GM18520 (cell line): ENCODE results near the gene ABCA7.
"Not testable (repeated sequence)": the region's sequence is repeated elsewhere in the genome, so short reads cannot be mapped to it uniquely, and the experiment has no call there.

Source experiments
- ATAC-seq: cut with Tn5 transposase; IDR thresholded peaks from one replicate; pipeline ENCODE4 v1.9.1; 2021; ENCODE audit not compliant: unreplicated experiment

Gene ABCA7

DNA sequence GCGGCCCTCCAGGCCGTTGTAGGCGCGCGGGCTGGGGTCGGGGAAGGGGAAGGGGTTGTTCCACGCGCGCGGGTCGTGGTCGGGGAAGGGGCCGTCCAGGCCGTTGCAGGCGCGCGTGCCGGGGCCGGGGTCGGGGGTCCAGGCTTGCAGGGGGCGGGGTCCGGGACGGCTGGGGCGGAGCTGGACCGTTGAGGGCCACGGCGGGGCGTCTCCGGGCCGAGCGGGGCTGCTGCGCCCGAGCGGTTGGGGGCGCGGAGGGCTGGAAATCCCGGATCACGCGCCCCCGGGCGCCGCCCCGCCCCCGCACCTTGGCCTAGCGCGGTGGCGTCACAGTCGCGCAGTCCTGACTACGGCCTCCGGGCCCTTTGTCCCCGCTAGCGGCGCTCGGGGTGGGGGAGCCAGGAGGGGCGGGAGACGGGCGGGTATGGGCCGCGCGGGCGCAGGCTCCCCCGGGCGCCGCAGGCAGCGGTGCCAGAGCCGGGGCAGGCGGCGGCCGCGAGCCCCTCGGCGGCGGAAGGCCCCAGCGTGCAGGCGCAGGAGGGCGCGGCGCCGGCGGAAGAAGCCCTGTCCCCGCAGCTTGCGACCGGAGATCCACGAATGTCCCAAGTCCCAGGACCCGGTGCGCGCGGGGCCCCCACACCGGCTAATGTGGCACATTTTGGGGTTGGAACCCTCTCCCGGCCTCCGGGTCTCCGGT, 64.6 kb downstream of the ABCA7 start:
- ATAC-seq = peak; percentile 17

DNA sequence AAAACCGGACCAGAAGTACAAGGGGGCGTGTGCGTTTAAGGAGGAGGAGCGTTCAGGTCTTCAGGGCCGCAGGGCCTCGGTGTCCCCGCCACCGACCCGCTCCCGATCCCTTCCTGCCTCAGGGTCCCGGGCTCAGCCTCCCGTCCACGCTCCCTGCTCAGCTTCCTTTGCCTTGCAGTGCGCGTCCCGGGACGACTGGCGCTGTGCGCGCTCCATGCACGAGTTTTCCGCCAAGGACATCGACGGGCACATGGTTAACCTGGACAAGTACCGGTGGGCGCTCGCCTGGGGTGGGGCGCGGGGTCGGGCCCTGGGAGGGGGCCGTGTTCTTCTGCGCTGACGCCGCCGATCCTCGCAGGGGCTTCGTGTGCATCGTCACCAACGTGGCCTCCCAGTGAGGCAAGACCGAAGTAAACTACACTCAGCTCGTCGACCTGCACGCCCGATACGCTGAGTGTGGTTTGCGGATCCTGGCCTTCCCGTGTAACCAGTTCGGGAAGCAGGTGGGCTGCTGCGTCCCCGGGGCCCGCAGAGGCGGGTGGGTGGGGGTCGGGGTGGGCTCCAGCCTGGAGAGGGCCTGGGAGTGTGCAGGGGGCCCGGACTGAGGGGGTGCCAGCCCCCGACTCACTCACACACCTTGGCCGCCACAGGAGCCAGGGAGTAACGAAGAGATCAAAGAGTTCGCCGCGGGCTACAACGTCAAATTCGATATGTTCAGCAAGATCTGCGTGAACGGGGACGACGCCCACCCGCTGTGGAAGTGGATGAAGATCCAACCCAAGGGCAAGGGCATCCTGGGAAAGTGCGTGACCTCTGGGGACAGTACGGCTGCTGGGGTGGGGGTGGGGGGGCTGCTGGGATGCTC, 65.3 kb downstream of the ABCA7 start:
- ATAC-seq = no peak

DNA sequence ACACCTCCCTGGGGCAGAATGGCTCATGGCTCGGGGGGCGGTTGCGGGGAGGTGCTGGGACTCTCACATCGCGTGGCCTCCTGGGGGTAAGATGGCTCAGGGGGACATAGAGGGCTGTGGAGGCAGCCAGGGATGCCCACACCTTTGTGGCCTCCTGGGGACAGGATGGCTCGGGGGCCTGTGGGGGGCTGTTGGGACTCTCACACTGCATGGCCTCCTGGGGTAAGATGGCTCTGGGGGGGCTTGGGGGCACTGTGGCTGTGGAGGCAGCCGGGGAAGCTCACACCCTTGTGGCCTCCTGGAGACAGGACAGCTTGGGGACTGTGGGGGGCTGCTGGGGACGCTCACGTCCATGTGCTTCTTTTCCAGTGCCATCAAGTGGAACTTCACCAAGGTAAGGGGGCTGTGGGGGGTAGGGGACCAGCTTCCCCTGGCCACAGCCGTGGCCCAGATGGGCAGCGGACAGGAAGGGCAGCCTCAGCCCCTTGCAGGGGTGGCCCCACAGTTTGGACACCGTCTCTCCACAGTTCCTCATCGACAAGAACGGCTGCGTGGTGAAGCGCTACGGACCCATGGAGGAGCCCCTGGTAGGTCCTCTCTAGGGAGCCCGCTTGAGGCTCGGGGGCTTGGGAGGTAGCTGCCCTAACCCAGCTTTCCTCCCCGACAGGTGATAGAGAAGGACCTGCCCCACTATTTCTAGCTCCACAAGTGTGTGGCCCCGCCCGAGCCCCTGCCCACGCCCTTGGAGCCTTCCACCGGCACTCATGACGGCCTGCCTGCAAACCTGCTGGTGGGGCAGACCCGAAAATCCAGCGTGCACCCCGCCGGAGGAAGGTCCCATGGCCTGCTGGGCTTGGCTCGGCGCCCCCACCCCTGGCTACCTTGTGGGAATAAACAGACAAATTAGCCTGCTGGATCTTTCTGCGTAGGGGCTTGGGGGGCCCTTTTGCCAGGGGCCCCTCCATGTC, 66.2 kb downstream of the ABCA7 start:
- ATAC-seq = no peak

DNA sequence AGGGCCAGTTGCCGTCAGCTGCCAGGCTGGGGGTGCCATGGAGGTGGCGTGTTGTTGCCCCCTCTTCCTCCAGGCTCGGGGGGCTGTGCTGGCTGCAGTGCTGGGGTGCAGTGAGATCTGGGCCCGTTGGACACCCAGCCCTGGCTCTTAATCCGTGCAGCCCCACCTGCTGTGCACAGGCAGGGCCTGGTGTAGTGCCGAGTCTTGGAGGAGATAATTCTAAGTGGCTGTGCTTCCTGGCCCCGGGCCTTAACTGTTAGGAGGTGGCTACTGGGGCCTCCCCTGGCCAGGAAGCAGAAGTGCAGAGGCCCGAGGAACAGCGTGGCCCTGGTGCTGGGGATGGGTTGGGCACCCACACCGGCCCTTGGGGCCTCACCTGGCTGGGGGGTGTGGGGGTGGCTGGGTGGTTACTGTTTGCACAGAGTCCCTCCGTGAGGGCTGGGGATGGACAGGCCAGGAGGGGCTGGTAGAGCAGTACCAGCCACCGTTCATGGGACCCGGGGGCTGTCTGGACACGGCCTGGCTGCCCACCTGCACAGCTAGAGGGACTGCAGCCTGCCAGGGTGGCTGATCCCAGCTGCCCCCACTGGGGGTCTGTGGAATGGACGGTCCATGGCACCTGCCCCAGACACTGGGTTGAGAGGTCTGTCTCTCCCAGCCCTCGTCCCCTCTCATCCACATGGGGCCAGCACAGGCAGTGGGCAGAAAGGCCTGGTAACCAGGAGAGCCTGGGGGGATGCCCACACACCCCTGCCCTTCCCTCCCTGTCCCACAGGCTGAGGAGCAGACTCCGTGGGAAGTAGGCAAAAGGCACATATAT, 67.1 kb downstream of the ABCA7 start:
- ATAC-seq = no peak

DNA sequence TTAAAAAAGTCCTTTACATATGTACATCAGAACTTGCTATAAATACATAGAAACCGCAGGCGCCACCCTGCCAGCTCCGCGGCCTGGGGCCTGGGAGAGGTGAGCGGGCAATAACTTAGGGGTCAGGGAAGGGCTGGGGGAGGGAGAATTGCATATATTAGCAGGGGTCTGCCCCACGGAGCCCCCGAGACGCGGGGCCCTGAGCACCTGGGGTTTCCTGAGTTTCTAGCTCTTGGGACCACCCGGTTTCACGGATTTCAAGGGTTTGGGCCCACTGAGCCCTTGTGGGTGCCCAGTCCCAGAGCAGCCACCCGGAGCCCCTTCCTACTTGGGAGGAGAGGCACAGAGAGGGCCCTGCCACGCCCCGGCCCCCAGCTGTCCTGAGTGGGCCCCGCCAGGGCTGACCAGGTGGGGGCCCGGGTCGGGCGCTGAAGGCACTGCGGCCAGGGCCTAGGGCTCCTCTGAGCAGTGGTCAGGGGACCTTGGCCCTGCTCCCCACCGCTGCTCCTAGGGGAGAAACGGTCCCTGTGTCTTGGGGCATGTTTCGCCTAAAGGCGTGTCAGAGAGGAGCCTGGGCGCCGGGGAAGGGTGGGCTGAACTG, 67.9 kb downstream of the ABCA7 start:
- no peak for ATAC-seq

DNA sequence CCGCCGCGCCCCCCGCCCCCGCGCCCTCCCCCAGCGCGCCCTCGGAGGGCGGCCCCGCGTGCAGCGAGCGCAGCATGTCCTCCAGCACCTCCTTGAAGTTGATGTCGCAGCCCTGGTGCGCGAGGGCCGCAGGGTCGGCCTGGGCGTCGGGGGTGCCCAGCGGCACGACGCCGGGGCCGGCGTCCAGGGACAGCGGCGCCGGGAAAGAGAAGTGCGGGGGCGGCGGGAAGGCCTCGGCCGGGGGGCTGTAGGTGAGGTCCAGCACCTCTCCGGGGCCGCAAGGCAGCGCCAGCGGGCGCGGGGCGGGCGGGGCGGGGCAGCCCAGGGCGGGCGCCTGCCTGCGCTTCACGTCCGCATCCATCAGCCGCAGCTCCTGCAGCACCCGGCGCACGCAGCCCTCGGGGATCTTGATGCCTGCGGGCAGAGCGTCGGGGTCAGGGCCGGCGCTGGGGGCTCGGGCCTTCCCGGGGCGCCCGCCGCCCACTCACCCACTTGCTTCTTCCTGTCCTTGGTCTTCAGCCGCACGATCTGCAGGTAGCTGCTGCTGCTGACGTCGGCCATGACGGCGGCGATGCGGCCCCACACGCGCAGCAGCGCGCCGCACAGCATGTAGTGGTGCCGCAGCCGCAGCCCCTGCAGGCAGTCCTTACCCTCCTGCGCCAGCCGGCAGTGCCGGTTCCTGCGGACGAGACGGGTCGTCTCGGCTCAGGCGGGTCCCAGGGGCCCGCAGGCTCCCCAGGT, 68.6 kb downstream of the ABCA7 start:
- no peak for ATAC-seq

DNA sequence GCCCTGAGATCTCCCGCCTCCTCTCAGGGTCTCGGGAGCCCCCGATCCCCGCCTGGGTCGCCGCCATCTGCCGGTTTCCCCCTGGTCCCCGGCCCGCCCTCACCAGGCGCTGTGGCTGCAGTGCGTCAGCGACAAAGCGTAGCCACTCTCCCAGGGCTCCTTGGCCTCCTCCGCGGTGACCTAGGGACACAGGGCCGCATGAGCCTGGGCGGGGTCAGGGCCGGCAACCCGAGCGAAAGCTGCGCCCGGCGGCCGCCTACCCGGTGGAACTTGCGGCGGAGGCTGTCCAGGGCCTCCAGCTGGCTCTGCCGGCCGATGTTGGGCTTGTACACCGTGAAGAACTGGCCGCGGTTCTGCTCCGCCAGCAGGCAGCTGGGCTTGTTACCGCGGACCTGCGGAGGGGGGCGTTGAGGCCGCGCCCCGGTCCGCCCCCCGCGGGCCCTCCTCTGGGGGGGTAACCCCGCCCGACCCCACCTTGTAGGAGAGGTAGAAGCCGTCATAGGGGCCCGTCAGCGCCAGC, 69.2 kb downstream of the ABCA7 start:
- ATAC-seq = no peak

DNA sequence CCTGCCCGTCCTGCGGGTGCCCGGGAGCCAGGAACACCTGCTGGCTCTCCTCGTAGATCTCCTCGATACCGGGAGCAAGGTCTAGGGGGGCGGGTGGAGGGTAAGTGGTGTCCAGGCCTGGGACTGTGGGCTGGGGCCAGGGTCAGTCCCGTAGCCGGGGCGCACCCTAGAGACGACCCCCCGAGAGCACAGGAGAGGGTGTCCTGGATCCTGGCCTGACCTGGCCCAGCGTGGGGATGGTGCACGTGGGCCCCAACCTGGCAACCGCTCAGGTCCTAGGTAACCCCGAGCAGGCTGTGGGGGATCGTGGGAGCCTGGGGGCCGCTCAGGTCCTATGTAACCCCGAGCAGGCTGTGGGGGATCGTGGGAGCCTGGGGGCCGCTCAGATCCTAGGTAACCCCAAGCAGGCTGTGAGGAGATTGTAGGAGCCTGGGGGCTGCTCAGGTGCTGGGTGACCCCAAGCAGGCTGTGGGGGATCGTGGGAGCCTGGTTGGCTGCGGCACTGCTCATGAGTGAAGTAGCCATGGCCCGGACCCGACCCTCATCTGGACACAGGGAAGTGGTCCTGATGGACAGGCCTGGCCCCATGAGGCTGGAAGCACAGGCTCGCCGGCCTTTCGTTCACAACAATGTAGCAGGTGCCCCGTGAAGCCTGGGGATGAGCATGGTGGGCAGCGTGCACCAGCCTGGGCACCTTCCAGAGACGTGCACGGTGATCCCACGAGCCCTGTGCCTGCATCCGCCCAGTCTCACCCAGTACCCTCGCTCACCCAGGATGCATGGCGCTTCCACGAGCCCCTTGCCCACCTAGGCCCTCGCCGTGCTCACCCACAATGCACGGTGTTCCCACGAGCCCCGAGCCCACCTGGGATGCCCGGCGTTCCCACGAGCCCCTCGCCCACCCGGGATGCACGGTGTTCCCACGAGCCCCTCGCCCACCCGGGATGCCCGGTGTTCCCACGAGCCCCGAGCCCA, 70.1 kb downstream of the ABCA7 start:
- ATAC-seq = no peak

DNA sequence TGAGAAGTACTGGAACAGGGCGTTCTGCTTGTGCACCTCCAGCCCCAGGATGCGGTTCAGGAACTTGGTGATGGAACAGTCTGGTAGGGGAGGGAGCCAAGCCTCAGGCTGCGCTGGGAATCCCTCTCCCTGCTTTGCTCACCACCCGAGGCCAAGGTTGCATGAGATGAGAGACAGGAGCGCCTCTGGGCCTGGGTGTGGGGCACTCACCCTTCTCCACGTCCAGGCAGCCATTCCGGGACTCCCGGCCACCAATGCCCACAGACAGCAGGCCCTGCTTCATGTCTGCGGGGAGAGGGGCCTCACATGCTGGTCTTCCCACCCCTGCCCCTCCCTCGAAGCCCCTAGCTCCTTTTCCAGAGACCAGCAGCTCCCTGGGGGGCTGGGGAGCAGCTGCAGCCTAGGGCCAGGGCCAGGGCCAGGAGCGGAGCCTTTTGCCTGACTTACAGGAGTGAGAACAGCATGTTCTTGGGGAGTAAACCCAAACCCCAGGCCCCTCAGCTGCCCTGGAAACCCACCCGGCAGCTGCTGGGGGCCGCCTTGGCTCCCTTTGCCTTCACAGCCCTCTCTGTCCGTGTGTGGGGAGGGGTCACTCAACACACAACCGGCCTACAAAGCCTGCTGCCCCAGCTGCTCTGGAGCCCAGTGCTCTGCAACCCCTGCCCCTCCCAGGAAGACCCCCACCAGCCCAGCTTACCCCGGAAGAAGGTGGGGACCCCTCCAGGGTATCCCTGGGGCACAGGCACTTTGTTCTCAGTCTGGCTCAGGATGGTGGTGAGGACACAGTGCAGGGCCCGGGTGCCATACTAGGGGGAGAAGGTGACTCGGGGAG, 71.1 kb downstream of the ABCA7 start:
- no peak for ATAC-seq

DNA sequence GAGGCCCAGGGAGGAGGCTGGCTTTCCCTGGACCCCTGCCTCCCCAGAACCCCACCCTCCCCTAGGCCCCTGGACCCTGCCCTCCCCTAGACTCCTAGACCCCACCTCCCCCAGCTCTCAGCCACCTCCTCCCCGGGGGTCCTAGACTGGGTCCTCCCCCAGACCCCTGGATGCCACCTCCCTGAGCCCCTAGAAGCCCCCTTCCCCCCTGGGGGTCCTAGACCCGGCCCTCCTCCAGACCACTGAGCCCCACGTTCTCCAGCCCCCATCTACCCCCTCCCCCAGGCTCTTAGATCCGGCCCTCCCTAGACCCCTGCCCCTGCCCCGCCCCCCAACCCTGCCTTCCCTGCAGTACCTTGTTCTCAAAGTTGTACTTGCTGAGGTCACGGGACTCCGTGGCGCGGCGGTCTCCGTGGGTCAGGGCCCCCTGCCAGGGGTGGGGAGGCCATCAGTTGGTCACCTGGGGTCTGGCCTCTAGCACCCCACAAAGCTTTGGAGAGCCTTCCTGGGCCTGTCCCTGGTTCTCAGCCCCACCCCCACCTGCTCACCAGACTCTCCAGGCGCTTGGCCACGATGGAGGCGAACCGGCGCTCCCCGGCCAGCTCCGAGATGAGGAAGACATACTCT, 71.8 kb downstream of the ABCA7 start:
- no peak for ATAC-seq

DNA sequence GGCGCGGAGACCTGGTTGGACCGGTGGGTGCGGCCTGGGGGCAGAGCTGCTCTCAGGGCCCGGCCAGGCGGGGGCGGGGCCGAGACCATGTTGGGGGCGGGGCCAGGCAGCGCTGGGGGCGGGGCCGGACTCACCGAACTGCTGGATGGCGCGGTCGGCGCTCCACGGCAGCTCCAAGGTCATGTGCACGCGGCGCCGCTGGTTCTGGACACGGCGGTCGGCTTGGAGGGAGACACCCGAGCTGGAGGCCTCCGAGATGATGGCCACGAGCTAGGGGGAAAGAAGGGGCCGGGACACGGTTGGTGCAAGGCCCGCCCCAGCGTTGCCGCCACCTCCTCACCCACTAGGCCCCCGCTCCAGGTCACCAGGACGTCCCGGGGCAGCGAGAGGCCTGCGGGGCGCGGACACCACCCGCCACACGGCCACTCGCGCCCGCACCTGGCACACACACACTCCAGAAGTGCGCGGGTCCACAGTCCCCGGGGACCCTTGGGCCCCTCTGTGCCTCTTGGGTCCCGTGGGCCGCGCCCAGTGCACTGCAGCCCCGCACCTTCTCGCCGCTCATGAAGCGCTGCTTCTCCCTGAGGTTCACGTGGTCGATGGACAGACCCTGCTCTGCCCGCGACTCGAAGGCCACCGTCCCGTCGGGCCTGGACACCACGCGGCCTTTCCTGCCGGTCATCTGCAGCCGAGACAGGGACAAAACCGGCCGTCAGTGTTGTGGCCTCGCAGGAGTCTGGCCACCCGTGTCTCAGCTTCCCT, 72.5 kb downstream of the ABCA7 start:
- no peak for ATAC-seq

DNA sequence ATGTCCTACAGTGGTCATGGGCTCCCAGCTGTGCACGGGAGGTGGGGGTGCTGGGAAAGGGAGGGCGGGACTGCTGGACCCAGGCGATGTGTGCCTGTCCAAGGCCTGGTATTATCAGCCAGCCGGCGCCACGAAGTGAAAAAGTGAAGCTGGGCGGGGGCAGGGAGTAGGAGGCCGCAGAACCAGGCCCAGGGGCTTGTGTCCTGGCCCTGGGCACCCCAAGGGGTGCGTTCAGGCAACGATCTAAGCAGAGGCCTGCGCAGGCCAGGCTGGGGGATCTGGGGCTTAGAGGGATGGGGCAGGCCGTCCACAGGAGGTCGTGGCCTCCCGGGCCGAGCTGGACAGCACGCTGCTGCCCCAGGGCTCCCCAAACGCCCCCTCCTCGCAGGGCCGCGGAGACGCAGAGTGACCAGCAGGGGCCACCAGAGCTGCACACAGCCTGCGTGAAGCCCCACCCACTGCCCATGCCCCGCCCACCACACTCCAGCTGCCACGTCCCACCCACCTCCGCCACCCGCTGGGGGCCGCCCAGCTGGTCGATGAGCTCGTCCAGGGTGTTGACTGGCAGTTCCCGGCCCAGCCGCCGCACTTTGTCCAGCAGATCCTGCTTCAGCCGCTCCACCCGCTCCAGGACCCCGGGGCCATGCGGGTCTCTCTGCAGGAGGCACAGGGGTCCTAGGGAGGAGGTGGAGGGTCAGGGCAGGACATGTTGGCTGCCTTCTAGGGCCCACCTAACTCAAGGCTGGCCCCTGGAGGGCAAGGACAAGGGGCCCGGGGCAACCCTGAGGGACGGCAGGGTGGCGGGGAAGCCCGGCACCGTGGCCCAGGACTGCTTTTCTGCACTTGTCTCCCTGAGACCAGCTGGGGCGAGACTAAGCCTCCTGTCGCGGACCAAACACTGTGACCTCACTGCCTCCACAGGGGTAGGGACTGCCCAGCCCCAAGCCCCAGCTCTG, 73.4 kb downstream of the ABCA7 start:
- ATAC-seq = no peak

DNA sequence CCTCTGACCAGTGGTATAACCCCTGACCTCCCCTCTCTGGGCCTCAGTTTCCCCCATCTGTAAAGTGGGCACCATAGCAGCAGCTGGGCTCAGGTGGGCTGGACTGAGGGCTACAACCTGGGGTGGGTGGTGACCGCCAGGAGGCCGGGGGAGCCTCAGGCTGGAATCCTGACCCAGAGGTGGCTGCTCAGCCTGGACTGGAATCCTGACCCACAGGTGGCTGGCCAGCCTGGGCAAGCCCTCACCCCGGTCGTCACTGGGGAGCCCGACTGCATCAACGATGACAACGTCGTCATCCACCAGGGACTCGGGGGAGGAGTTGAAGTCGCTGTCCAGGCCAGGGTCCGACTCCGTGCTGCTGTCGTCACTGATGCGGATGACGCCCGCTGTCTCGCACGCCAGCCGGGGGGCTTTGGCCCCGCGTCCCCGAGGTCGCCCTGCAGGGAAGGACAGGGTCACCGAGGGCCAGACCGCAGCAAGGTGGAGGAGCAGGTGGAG, 74.1 kb downstream of the ABCA7 start:
- no peak for ATAC-seq

DNA sequence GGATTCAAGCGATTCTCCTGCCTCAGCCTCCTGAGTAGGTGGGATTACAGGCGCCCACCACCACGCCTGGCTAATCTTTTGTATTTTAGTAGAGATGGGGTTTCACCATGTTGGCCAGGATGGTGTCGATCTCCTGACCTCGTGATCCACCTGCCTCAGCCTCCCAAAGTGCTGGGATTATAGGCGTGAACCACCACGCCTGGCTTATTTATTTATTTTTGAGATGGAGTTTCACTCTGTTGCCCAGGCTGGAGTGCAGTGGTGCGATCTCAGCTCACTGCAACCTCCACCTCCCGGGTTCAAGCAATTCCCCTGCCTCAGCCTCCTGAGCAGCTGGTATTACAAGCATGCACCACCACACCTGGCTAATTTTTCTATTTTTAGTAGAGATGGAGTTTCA, 74.8 kb downstream of the ABCA7 start:
- ATAC-seq = not testable (repeated sequence)
